Heart right ventricle (tissue), 16 donors: ENCODE data around the gene KLHL2. TPM values are rescaled to one million over a fixed set of nuclear protein-coding genes. Genes with fewer than 3 reads are reported as not detected.

ENCODE experiments used
- ATAC-seq, 8 donors: fragments of 200-7000 bp; cut with Tn5 transposase; one replicate each; pipeline ENCODE4 v1.9.1; 2020; ENCODE audit warnings: mild to moderate bottlenecking in 8 of 8, moderate library complexity in 8 of 8, moderate number of reproducible peaks in 1 of 8
- DNase-seq, 2 donors: peaks; one replicate each; pipeline ENCODE4 v3.0.0-alpha.2; 2020
- H3K27ac ChIP-seq, 10 donors: fragments of 200-600 bp; sonication (generic) in 2 of 10; one replicate each; pipeline versions ENCODE4 v1.5.0 to v1.8.0; 2020 to 2022; ENCODE audit warnings: mild to moderate bottlenecking in 3 of 10
- H3K27me3 ChIP-seq, 7 donors: fragments of 200-600 bp; one replicate each; pipeline ENCODE4 v1.8.0; 2021 to 2022; ENCODE audit warnings: mild to moderate bottlenecking in 2 of 7
- H3K36me3 ChIP-seq, 9 donors: fragments of 200-600 bp; sonication (generic) in 1 of 9; one replicate each; pipeline versions ENCODE4 v1.5.0 to v1.8.0; 2020 to 2022; ENCODE audit warnings: mild to moderate bottlenecking in 2 of 9
- H3K4me1 ChIP-seq, 9 donors: fragments of 200-600 bp; sonication (generic) in 1 of 9; one replicate each; pipeline versions ENCODE4 v1.5.0 to v1.8.0; 2020 to 2022; ENCODE audit warnings: mild to moderate bottlenecking in 4 of 9
- H3K4me3 ChIP-seq, 10 donors: fragments of 200-600 bp; sonication (generic) in 2 of 10; one replicate each; pipeline versions ENCODE4 v1.5.0 to v1.8.0; 2020 to 2022; ENCODE audit warnings: mild to moderate bottlenecking in 7 of 10, moderate library complexity in 2 of 10
- H3K9me3 ChIP-seq, 11 donors: fragments of 200-600 bp in 10 of 11; sonication (generic) in 2 of 11; one replicate each; pipeline versions ENCODE4 v1.5.0 to v1.8.0; 2013 to 2022; ENCODE audit warnings: mild to moderate bottlenecking in 2 of 11, control low read depth in 1 of 11, moderate library complexity in 1 of 11
- CTCF ChIP-seq, 9 donors: fragments of 200-600 bp; sonication (generic) in 2 of 9; IDR thresholded peaks; one replicate each; pipeline versions ENCODE4 v1.5.0 to v1.8.0; 2021 to 2022; ENCODE audit warnings: antibody characterized with exemption in 9 of 9, mild to moderate bottlenecking in 5 of 9, moderate library complexity in 1 of 9
- WGBS, 2 donors: extraction: QIAGEN DNeasy Blood & Tissue Kit; methylation state at CpG; one replicate each; pipeline ENCODE4 v1.1.7; 2013; ENCODE audit warnings: inconsistent platforms in 1 of 2; 5-methylcytosine and 5-hydroxymethylcytosine counted together
- intact Hi-C, 10 donors: fragments of 100-400 bp; cut with DNase I; formaldehyde crosslinking; loops; one replicate each; pipeline versions ENCODE4 v1.11.1 to v1.14.2; 2022
- polyA plus RNA-seq, 2 donors: library from polyadenylated mRNA; stranded (reverse); fragments of 200-250 nt; gene quantifications; one replicate each; pipeline ENCODE4 v1.2.3, GENCODE V29; 2013
- total RNA-seq, 10 donors: library from RNA; stranded (reverse); fragmentation: NEBNext Ultra II Directional in 3 of 10; extraction: Animal tissue kit (Norgen Biotek cat#: 25700) in 3 of 10; gene quantifications; one replicate each; pipeline versions ENCODE4 v1.2.1 to v1.2.4, GENCODE V29; 2021 to 2023
- donor health status: Arrhythmogenic right ventricular cardiomyopathy.
- donor health status: ischemic (EF 13 %, LVEDD 7.1; RV severe dilation, severe dysfunction).
- donor health status: healthy with polysubstance abuse.
- donor health status: DM: no; HTN: yes; CAD: no.
- donor health status: DM: no; HTN: no; CAD: no.
- donor health status: ischemic (EF 25% LVEDD 6.9; RV normal size, moderate dysfunction).
- donor health status: ischemic (EF 25% LVEDD 5.7; RV mildly dilated, moderate dysfunction).
- donor health status: healthy.
- donor health status: DM: yes; HTN: yes; CAD: no.
- donor health status: Ischemic cardiomyopathy.
- donor health status: ischemic (EF 35%, LVEDD 5.7; RV mildly dilated, moderate dysfunction).
- donor health status: nonischemic (EF 11% LVEDD 7.7; RV severe dilation, severe dysfunction).
- donor health status: DM: yes; HTN: yes; CAD: no.
- donor health status: PGD.
- donor health status: ischemic (EF 29% LVEDD 5.4; RV normal size, mild dysfunction).
- donor health status: nonischemic (EF 23%, LVEDD 6.1; RV moderate dilation, normal function).

The KLHL2 gene
- total and polyA plus RNA-seq, 12 donors: 6.0 to 14.7 (median 10.9) TPM

DNA sequence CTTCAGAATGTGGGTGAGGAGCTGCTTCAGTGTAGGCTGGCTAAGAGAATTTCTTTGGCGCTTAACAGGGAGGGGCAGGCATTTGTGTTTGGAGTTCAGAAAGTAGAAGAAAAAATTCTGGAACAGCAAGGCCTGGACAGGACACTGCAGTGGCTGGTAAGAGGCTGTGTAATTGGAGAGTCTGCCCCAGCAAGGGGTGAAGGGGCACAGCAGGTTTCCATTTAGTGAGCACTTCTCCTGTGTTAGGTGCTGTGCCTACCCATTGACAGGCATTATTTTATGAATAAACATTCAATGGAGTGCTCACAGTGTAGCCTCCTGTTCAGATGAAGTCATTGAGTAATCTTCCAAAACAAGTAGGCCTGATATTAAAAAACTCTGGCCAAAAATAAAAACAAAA, 160.8 kb downstream of the KLHL2 start:
- TF ChIP-seq CTCF (IDR thresholded peaks at IDR 0.05): no peak
- WGBS, 2 donors: 79 to 87% methylated on average over 1 of the region's 1 CpG
- DNase-seq (no peak), ATAC-seq (no peak)
- Histone ChIP-seq H3K36me3 (no peaks in the 10 kb centered on the region), H3K4me3 (no peak overlapping the region), H3K4me1 (no peaks in the 10 kb centered on the region), H3K9me3 (no peaks in the 10 kb centered on the region), H3K27me3 (no peaks in the 10 kb centered on the region), H3K27ac (no peak overlapping the region)
- intact Hi-C loops: loop anchor here in 1 of 10 donors (10.0 kb wide), 1 partner anchor 97 kb away; no protein-coding TSS in a partner anchor

GRCh38 chr4:165368567-165368966, 161.2 kb downstream of the KLHL2 start:
- Histone ChIP-seq H3K4me3 (no peak overlapping the region), H3K9me3 (peaks cover 0 to under 1% (median 0%) of the 10 kb centered on the region in 11 donors), H3K36me3 (no peaks in the 10 kb centered on the region), H3K27ac (no peak overlapping the region), H3K27me3 (no peaks in the 10 kb centered on the region), H3K4me1 (no peaks in the 10 kb centered on the region)
- DNase-seq (no peak), ATAC-seq (no peak)
- 86 to 93% methylated on average over 1 of the region's 1 CpG for WGBS, 2 donors
- no peak for TF ChIP-seq CTCF (IDR thresholded peaks at IDR 0.05)
- intact Hi-C loops: loop anchor here in 1 of 10 donors (10.0 kb wide), 1 partner anchor 96 kb away; no protein-coding TSS in a partner anchor

DNA sequence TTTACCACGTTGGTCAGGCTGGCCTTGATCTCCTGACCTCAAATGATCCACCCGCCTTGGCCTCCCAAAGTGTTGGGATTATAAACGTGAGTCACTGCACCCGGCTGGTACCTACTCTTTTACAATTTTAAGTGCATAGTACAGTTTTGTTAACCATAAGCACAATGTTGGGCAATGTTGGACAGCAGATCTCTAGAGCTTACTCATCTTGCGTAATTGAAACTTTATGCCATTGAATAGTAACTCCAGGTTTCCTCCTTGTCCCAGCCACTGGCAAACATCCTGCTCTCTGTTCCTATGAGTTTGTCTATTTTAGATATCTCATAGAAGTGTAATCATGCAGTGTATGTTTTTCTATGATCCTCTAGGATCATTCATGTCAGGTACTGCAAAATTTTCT, 162.2 kb downstream of the KLHL2 start:
- no peak for TF ChIP-seq CTCF (IDR thresholded peaks at IDR 0.05)
- WGBS, 2 donors: 68 to 86% methylated on average over 5 of the region's 5 CpGs
- peaks cover 0 to 10% (median 0%) of the 10 kb centered on the region in 11 donors for H3K9me3 ChIP-seq
- no peaks in the 10 kb centered on the region for H3K4me1 ChIP-seq
- no peak for ATAC-seq
- H3K4me3 ChIP-seq: no peak overlapping the region
- no peak for DNase-seq
- no peak overlapping the region for H3K27ac ChIP-seq
- H3K36me3 ChIP-seq: no peaks in the 10 kb centered on the region
- intact Hi-C loops: loop anchor here in 1 of 10 donors (10.0 kb wide), 1 partner anchor 95 kb away; no protein-coding TSS in a partner anchor
- no peaks in the 10 kb centered on the region for H3K27me3 ChIP-seq

DNA sequence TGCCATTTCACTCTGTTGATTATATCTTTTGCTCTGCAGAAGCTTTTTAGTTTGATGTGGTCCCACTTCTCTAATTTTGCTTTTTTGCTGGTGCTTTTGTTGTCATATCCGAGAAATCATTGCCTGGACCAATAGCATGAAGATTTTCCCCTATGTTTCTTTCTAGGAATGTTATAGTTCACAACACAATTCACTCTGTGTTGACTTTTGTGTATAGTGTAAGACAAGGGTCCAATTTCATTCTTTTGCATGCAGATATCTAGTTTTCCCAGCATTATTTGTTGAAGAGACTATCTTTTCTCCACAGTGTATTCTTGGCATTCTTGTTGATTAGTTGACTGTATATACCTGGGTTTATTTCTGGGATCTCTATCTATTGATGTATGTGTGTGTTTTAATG, 163.2 kb downstream of the KLHL2 start:
- H3K9me3 ChIP-seq: peaks cover 0 to 17% (median 3%) of the 10 kb centered on the region in 11 donors
- no peaks in the 10 kb centered on the region for H3K4me1 ChIP-seq
- ATAC-seq (no peak), DNase-seq (no peak)
- H3K27me3 ChIP-seq: peaks cover 0 to 2% (median 0%) of the 10 kb centered on the region in 7 donors
- 86 to 91% methylated on average over 1 of the region's 1 CpG for WGBS, 2 donors
- no peak for TF ChIP-seq CTCF (IDR thresholded peaks at IDR 0.05)
- no peaks in the 10 kb centered on the region for H3K36me3 ChIP-seq
- no peak overlapping the region for H3K27ac ChIP-seq
- intact Hi-C loops: no loop called here
- H3K4me3 ChIP-seq: no peak overlapping the region

Other genes with a start within 250 kb of the KLHL2 start
- 1 to 10 TPM in 9 of 10 donors, under 1 TPM in 1; 0.98 to 3.1 (median 2.2) TPM for gene TRIM61, start 229.9 kb upstream of the KLHL2 start, total RNA-seq
- gene TRIM61, start 229.9 kb upstream of the KLHL2 start, polyA plus RNA-seq: 1 to 10 TPM in 1 of 2 donors, under 1 TPM in 1; 0.37 to 1.1 TPM
- not detected for gene TRIM60, start 175.6 kb upstream of the KLHL2 start, total RNA-seq
- not detected for gene TRIM60, start 175.6 kb upstream of the KLHL2 start, polyA plus RNA-seq
- gene TRIM75, start 153.7 kb upstream of the KLHL2 start, total RNA-seq: not detected
- not detected for gene TRIM75, start 153.7 kb upstream of the KLHL2 start, polyA plus RNA-seq
- 10 to 100 TPM; 14.4 to 23.1 (median 18.0) TPM for gene TMEM192, start 94.7 kb upstream of the KLHL2 start, total RNA-seq
- 1 to 10 TPM; 4.5 to 9.8 TPM for gene TMEM192, start 94.7 kb upstream of the KLHL2 start, polyA plus RNA-seq
- 10 to 100 TPM in 2 of 10 donors, 1 to 10 TPM in 8; 5.9 to 11.9 (median 9.0) TPM for gene MSMO1, start 120.1 kb downstream of the KLHL2 start, total RNA-seq
- 10 to 100 TPM in 1 of 2 donors, 1 to 10 TPM in 1; 3.7 to 15.1 TPM for gene MSMO1, start 120.1 kb downstream of the KLHL2 start, polyA plus RNA-seq
- 10 to 100 TPM; 16.9 to 57.6 (median 28.1) TPM for gene CPE, start 171.4 kb downstream of the KLHL2 start, total RNA-seq
- 10 to 100 TPM; 20.4 to 25.7 TPM for gene CPE, start 171.4 kb downstream of the KLHL2 start, polyA plus RNA-seq